Osteocyte (in vitro differentiated cells): ENCODE data around the gene BPI. TPM values are rescaled to one million over a fixed set of nuclear protein-coding genes. Genes with fewer than 3 reads are reported as not detected.
"Not testable (repeated sequence)": the region's sequence is repeated elsewhere in the genome, so short reads cannot be mapped to it uniquely, and the experiment has no call there.

Experiments
- DNase-seq: peaks from one replicate; pipeline ENCODE4 v3.0.0; 2021; ENCODE audit warnings: mixed read lengths; ENCODE audit not compliant: unreplicated experiment; ENCODE audit errors: extremely low spot score
- H3K27ac Mint-ChIP-seq: one replicate; pipeline ENCODE4 v1.8.0; 2021; ENCODE audit warnings: mild to moderate bottlenecking, mixed read lengths; ENCODE audit not compliant: unreplicated experiment
- H3K27me3 Mint-ChIP-seq: one replicate; pipeline ENCODE4 v1.8.0; 2021; ENCODE audit warnings: mixed read lengths; ENCODE audit not compliant: unreplicated experiment
- H3K36me3 Mint-ChIP-seq: one replicate; pipeline ENCODE4 v1.8.0; 2021; ENCODE audit warnings: mixed read lengths; ENCODE audit not compliant: unreplicated experiment
- H3K4me1 Mint-ChIP-seq: one replicate; pipeline ENCODE4 v1.8.0; 2021; ENCODE audit warnings: mixed read lengths; ENCODE audit not compliant: unreplicated experiment
- H3K4me3 Mint-ChIP-seq: one replicate; pipeline ENCODE4 v1.8.0; 2021; ENCODE audit warnings: mild to moderate bottlenecking, moderate library complexity, mixed read lengths; ENCODE audit not compliant: unreplicated experiment
- H3K9me3 Mint-ChIP-seq: one replicate; pipeline ENCODE4 v1.8.0; 2021; ENCODE audit warnings: mixed read lengths; ENCODE audit not compliant: unreplicated experiment
- total RNA-seq: library from RNA; stranded (reverse); gene quantifications from 2 replicates; pipeline ENCODE4 v1.2.1, GENCODE V29; 2021
- TF ChIP-seq, protein P1 (sequence below): fragments of 200-600 bp; sonication (generic); IDR thresholded peaks from 2 replicates; pipeline ENCODE4 v1.5.0; 2021; ENCODE audit warnings: antibody characterized with exemption, mild to moderate bottlenecking, moderate library complexity

Gene BPI
- total RNA-seq, 1 donor from 2014 or later = 8.5 TPM

DNA sequence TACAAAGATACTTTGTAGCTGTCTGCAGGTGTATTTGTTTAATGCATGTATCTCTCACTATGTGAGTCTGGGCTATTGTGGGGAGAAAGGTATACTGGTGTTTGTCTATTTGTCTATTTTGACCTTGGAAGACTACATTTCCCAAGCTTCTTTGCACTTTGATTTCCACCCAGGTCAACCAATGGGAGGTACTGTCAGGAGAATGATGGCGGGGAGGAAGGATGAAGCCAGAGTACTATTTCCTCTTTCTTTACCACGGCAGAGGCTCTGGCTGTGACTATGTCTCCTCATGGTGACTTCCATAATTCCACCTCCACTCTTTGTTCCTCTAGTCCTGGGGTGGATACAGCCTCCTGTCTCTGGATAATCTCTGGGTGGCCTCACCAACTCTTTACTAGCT is 65.4 kb downstream of the BPI start:
- TF ChIP-seq, protein P1, sequence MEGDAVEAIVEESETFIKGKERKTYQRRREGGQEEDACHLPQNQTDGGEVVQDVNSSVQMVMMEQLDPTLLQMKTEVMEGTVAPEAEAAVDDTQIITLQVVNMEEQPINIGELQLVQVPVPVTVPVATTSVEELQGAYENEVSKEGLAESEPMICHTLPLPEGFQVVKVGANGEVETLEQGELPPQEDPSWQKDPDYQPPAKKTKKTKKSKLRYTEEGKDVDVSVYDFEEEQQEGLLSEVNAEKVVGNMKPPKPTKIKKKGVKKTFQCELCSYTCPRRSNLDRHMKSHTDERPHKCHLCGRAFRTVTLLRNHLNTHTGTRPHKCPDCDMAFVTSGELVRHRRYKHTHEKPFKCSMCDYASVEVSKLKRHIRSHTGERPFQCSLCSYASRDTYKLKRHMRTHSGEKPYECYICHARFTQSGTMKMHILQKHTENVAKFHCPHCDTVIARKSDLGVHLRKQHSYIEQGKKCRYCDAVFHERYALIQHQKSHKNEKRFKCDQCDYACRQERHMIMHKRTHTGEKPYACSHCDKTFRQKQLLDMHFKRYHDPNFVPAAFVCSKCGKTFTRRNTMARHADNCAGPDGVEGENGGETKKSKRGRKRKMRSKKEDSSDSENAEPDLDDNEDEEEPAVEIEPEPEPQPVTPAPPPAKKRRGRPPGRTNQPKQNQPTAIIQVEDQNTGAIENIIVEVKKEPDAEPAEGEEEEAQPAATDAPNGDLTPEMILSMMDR = no peak

DNA sequence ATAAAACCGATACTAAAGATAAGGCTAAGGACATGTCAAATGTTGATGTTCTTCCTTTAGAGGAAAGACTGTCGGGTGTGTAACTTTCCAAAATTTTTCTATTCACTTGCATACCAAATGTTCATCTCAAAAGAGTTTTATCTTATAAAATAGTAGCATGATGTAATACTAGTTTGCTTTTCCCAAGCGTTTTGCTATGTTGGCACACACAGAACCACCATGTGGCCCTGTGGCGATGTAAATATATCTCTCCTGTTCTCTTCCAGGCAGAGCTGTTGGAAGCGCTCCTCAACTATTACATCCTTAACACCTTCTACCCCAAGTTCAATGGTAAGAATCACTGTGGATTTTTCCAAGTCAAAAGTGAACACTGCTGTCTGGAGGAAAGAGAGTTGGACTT is 68.8 kb downstream of the BPI start:
- Mint-ChIP-seq H3K4me3 (no peak overlapping the region), H3K27ac (no peak overlapping the region), H3K36me3 (no peaks in the 10 kb centered on the region), H3K27me3 (peaks cover 55% of the 10 kb centered on the region), H3K4me1 (no peaks in the 10 kb centered on the region), H3K9me3 (no peaks in the 10 kb centered on the region)
- no peak for DNase-seq
- TF ChIP-seq, protein P1 = no peak

More for the DNA sequence above, 65.4 kb downstream of the BPI start:
- H3K27ac Mint-ChIP-seq = no peak overlapping the region
- no peak overlapping the region for H3K4me3 Mint-ChIP-seq
- H3K36me3 Mint-ChIP-seq = no peaks in the 10 kb centered on the region
- no peaks in the 10 kb centered on the region for H3K9me3 Mint-ChIP-seq
- no peak for DNase-seq
- peaks cover 50% of the 10 kb centered on the region for H3K27me3 Mint-ChIP-seq
- H3K4me1 Mint-ChIP-seq = no peaks in the 10 kb centered on the region

DNA sequence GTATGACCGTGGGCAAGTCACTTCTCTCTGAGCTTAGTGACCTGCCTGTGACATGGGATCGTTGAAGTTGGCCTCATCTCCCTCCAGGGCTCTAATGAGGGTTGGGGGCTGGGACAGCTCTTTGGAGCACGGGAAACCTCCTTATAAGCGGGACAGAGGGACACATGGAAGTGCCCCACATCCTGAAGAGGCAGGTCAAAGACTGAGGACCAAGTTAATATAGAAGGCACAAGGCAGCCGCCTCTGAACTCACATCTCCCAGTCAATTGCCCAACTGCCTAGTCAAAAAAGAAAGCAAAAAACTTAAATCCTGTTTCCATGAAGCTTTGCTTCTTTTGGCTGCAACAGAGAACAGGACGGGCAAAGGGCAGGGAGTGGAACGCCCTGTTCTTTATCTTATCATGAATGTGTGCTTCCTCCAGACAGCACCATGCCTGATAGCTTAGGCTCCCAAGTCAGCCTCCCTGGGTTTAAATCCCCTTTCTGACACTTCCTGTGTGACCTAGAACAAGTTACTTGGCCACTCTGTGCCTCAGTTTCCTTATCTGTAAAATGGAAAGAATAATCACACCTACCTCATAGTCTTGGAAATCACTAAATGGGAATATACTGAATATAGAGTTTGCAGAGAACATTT is 69.4 kb downstream of the BPI start:
- Mint-ChIP-seq H3K27me3 (peaks cover 55% of the 10 kb centered on the region), H3K27ac (no peak overlapping the region), H3K4me1 (no peaks in the 10 kb centered on the region), H3K4me3 (no peak overlapping the region), H3K9me3 (no peaks in the 10 kb centered on the region), H3K36me3 (no peaks in the 10 kb centered on the region)
- no peak for DNase-seq
- TF ChIP-seq, protein P1 = no peak

DNA sequence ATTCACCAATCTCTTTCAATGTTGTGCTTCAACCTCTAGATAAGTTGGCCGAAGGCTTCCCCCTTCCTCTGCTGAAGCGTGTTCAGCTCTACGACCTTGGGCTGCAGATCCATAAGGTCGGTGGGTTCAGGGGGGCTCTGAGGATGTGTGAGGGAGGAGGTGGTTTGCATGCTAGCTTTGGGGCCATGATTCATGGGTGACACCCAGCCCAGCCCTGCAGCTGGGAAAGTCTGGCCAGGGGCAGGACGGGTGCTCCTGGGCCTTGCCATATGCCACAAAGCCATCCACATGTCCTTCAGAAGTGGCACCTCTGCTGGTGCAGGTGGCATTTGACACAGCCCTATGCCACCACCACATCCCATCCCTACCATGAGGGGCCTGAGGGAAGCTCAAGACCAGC is 69.9 kb downstream of the BPI start:
- no peaks in the 10 kb centered on the region for H3K9me3 Mint-ChIP-seq
- H3K4me3 Mint-ChIP-seq = no peak overlapping the region
- TF ChIP-seq, protein P1 = no peak
- DNase-seq = no peak
- H3K4me1 Mint-ChIP-seq = no peaks in the 10 kb centered on the region
- H3K27me3 Mint-ChIP-seq = peaks cover 51% of the 10 kb centered on the region
- no peaks in the 10 kb centered on the region for H3K36me3 Mint-ChIP-seq
- no peak overlapping the region for H3K27ac Mint-ChIP-seq

DNA sequence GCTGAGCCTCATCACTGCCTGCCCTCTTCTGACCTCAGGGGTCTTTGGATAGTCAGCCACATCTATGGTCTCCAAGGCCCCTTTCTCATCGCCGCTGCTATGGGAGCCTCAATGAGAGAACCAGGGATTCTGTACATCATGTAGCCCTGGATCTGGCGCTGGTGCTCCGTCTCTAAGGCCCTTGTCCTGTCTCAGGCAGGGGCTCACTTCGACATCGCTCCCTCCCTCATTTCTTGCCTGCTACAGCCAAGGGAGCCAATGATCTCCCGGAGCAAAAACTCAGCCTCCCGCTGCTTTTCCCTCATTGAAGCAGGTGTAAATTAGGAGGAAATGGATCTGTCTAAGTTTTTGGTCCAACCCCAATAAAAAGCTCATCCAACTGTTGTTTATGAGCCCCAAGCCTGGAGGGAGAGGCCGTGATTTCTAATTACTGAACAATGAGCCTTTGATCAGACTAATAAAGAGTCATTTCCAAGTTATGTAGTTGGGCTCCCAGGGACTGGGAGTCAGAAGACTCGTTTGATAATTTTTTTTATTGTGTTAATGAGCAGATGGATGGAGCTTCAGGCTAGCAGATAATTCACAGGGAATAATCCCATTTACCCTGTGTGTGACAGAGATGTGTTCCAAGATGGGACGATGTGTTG is 73.2 kb downstream of the BPI start:
- Mint-ChIP-seq H3K36me3 (no peaks in the 10 kb centered on the region), H3K27ac (no peak overlapping the region), H3K9me3 (no peaks in the 10 kb centered on the region), H3K4me1 (no peaks in the 10 kb centered on the region), H3K27me3 (peaks cover 44% of the 10 kb centered on the region), H3K4me3 (no peak overlapping the region)
- no peak for DNase-seq
- TF ChIP-seq, protein P1 = no peak

DNA sequence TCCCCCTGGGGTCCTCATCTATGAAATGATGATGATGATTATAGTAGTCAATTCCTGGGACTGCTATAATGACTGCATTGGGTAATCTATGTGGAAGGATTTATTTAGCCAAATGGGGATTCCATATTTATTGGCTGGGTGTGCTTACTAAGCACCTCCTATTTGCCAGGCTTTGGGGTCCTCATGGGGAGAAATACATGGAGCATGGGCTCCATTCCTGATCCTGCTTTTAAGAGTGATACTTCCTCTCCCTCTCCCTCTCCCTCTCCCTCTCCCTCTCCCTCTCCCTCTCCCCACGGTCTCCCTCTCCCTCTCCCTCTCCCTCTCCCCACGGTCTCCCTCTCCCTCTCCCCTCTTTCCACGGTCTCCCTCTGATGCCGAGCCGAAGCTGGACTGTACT is 73.9 kb downstream of the BPI start:
- H3K4me3 Mint-ChIP-seq, H3K27ac Mint-ChIP-seq, H3K4me1 Mint-ChIP-seq, H3K36me3 Mint-ChIP-seq, DNase-seq, H3K9me3 Mint-ChIP-seq: not testable (repeated sequence)
- peaks cover 47% of the 10 kb centered on the region for H3K27me3 Mint-ChIP-seq
